GM12878 (cell line): ENCODE data around the gene HCN3. TPM values are rescaled to one million over a fixed set of nuclear protein-coding genes. Genes with fewer than 3 reads are reported as not detected.

ENCODE experiments used
- ATAC-seq: fragments of 200-7000 bp; cut with Tn5 transposase; 3 replicates; pipeline ENCODE4 v1.9.1; 2020; ENCODE audit warnings: mild to moderate bottlenecking, moderate library complexity
- BruUV-seq: library from RNA; stranded (reverse); fragments of 400-500 nt; replicated peaks from 2 replicates; lab custom pipeline; 2021; lab: Mats Ljungman, UMichigan
- CTCF ChIA-PET: fragments of 300-600 bp; sonication (Branson Sonifier 250); formaldehyde crosslinking; extraction: SDS; loops from one replicate; lab custom pipeline; 2021; ENCODE audit warnings: inconsistent platforms; lab: Yijun Ruan, JAX
- POLR2A ChIA-PET: fragments of 350-600 bp; formaldehyde crosslinking; extraction: SDS; loops from one replicate; lab custom pipeline; 2021; ENCODE audit warnings: inconsistent platforms; lab: Charles Lee
- RAD21 ChIA-PET: fragments of 300-600 bp; sonication (Branson Sonifier 250); formaldehyde crosslinking; loops from one replicate; lab custom pipeline; 2023; ENCODE audit warnings: antibody characterized with exemption; ENCODE audit not compliant: unreplicated experiment; lab: Charles Lee
- SMC1A ChIA-PET: fragments of 300-600 bp; sonication (Branson Sonifier 250); formaldehyde crosslinking; loops from one replicate; lab custom pipeline; 2023; ENCODE audit not compliant: unreplicated experiment, uncharacterized antibody; lab: Charles Lee
- DNase-seq: peaks from one replicate; pipeline ENCODE4 v3.0.0-alpha.2; 2011; ENCODE audit warnings: low read depth, low spot score
- FAIRE-seq: peaks from 3 replicates; lab custom pipeline; 2011; peaks lifted over from hg19 to GRCh38; lab: Jason Lieb, UNC
- H2AFZ ChIP-seq: 2 replicates; pipeline ENCODE4 v1.6.0; 2011; ENCODE audit warnings: low read depth, low read length, control low read depth; ENCODE audit not compliant: control insufficient read depth
- H3K27ac ChIP-seq: 2 replicates; pipeline ENCODE4 v1.5.1; 2011; ENCODE audit warnings: control low read depth; ENCODE audit not compliant: control insufficient read depth, insufficient read depth
- H3K27me3 ChIP-seq, 2 experiments: replicated peaks in 1 of 2; 2 replicates each; pipeline versions ENCODE4 v1.6.0 to v1.6.1; 2011; ENCODE audit warnings: low read length in 1 of 2; ENCODE audit not compliant: control insufficient read depth in 2 of 2, insufficient read depth in 2 of 2
- H3K36me3 ChIP-seq, 2 experiments: 2 replicates each; pipeline ENCODE4 v1.5.1; 2011; ENCODE audit warnings: low read length in 1 of 2; ENCODE audit not compliant: control insufficient read depth in 2 of 2, insufficient read depth in 2 of 2
- H3K4me1 ChIP-seq: 2 replicates; pipeline ENCODE4 v1.6.1; 2011; ENCODE audit warnings: mild to moderate bottlenecking, low read length, moderate library complexity, mixed read lengths; ENCODE audit not compliant: control insufficient read depth, insufficient read depth
- H3K4me2 ChIP-seq: 2 replicates; pipeline ENCODE4 v1.6.0; 2011; ENCODE audit warnings: control low read depth; ENCODE audit not compliant: control insufficient read depth, insufficient read depth
- H3K4me3 ChIP-seq: fragments of 200-600 bp; sonication (generic); 2 replicates; pipeline ENCODE4 v1.5.1; 2016
- H3K79me2 ChIP-seq: 2 replicates; pipeline ENCODE4 v1.6.0; 2011; ENCODE audit warnings: low read length; ENCODE audit not compliant: control insufficient read depth, insufficient read depth
- H3K9ac ChIP-seq: 2 replicates; pipeline ENCODE4 v1.8.0; 2011; ENCODE audit warnings: low read length, control low read depth, mixed read lengths; ENCODE audit not compliant: control insufficient read depth, insufficient read depth
- H3K9me3 ChIP-seq: replicated peaks from 3 replicates; pipeline ENCODE4 v1.5.1; 2011; ENCODE audit warnings: mild to moderate bottlenecking, low read length; ENCODE audit not compliant: control insufficient read depth, insufficient read depth
- H4K20me1 ChIP-seq: 2 replicates; pipeline ENCODE4 v1.6.0; 2011; ENCODE audit not compliant: control insufficient read depth, insufficient read depth
- ATF3 ChIP-seq: IDR thresholded peaks from 2 replicates; pipeline ENCODE4 v1.6.1; 2011; ENCODE audit warnings: low read depth, mild to moderate bottlenecking, low read length, moderate library complexity, borderline replicate concordance; ENCODE audit errors: extremely low read depth
- ATF7 ChIP-seq: fragments of 450-650 bp; IDR thresholded peaks from 2 replicates; pipeline ENCODE4 v1.6.1; 2016; ENCODE audit warnings: low read depth, mild to moderate bottlenecking
- CEBPB ChIP-seq, 2 experiments: fragments of 150-350 bp in 1 of 2; IDR thresholded peaks; 2 replicates each; pipeline ENCODE4 v1.6.1; 2012 to 2014; ENCODE audit warnings: low read depth in 2 of 2, low read length in 2 of 2, borderline replicate concordance in 1 of 2, inconsistent platforms in 1 of 2
- CHD1 ChIP-seq: IDR thresholded peaks from 2 replicates; pipeline ENCODE4 v1.6.1; 2012; ENCODE audit warnings: low read depth, low read length, improper control_type of control experiment
- IKZF1 ChIP-seq: fragments of 450-650 bp; conservative IDR thresholded peaks from 2 replicates; pipeline ENCODE4 v1.6.1; 2017; ENCODE audit warnings: antibody characterized with exemption, mild to moderate bottlenecking
- IRF5 ChIP-seq: fragments of 450-650 bp; IDR thresholded peaks from 2 replicates; pipeline ENCODE4 v1.6.1; 2017; ENCODE audit warnings: borderline replicate concordance
- MXI1 ChIP-seq: fragments of 150-350 bp; IDR thresholded peaks from 2 replicates; pipeline ENCODE4 v1.6.1; 2011; ENCODE audit warnings: low read depth, mild to moderate bottlenecking, inconsistent platforms, low read length, improper control_type of control experiment
- NR2F1 ChIP-seq: fragments of 450-650 bp; conservative IDR thresholded peaks from 2 replicates; pipeline ENCODE4 v1.6.1; 2017; ENCODE audit warnings: mild to moderate bottlenecking
- SMC3 ChIP-seq: IDR thresholded peaks from 2 replicates; pipeline ENCODE4 v1.6.1; 2011; ENCODE audit warnings: low read length, improper control_type of control experiment, borderline replicate concordance
- USF2 ChIP-seq: IDR thresholded peaks from 2 replicates; pipeline ENCODE4 v1.6.1; 2011; ENCODE audit warnings: low read depth, low read length, improper control_type of control experiment, borderline replicate concordance
- ZNF592 ChIP-seq: fragments of 450-650 bp; IDR thresholded peaks from 2 replicates; pipeline ENCODE4 v1.6.1; 2017; ENCODE audit warnings: mild to moderate bottlenecking, moderate library complexity
- WGBS: methylation state at CpG from one replicate; pipeline ENCODE4 v1.1.6; 2016; ENCODE audit warnings: low lambda C conversion rate; ENCODE audit not compliant: insufficient replicate concordance, insufficient coverage; ENCODE audit errors: missing lambda C conversion rate; 5-methylcytosine and 5-hydroxymethylcytosine counted together
- in situ Hi-C: fragments of 300-500 bp; cut with MboI; formaldehyde crosslinking; loops from 9 replicates; pipeline ENCODE4 v1.14.3; 2018; ENCODE audit warnings: mixed read lengths
- intact Hi-C: fragments of 100-400 bp; cut with micrococcal nuclease; formaldehyde crosslinking; loops from one replicate; pipeline ENCODE4 v1.14.2; 2022; ENCODE audit not compliant: unreplicated experiment
- polyA plus RNA-seq, 11 experiments: library from polyadenylated mRNA; depleted of rRNA in 4 of 11; unstranded in 6 of 11; stranded (reverse) in 5 of 11; fragments of >200 nt; fragmentation: Nextera tagmentation in 4 of 11; fragmentation: Illumina TruSeq in 1 of 11; extraction: Ambion mirVana in 4 of 11; extraction: Trizol in 1 of 11; gene quantifications; 1 replicate in 1 of 11; 2 replicates in 10 of 11; pipeline versions ENCODE4 v1.2.1 to v1.2.3, GENCODE V29; 2011 to 2016; ENCODE audit warnings: inconsistent platforms in 2 of 11, missing spikeins in 2 of 11, low read depth in 1 of 11
- total RNA-seq, 4 experiments: library from RNA; depleted of rRNA in 3 of 4; stranded (reverse); fragments of >200 nt in 3 of 4; fragmentation: Illumina TruSeq in 1 of 4; extraction: Trizol in 1 of 4; gene quantifications; 2 replicates each; pipeline versions ENCODE4 v1.2.1 to v1.2.3, GENCODE V29; 2013 to 2021
- TF ChIP-seq, protein P1 (sequence below): fragments of 450-650 bp; IDR thresholded peaks from 2 replicates; pipeline ENCODE4 v1.6.1; 2016; ENCODE audit warnings: mild to moderate bottlenecking

The HCN3 gene
- total and polyA plus RNA-seq, 10 of the 15 experiments (the other 5 are each of a cell fraction or from before 2014, with no cell fraction given), result 0.08 to 4.1 (median 1.8) TPM

DNA sequence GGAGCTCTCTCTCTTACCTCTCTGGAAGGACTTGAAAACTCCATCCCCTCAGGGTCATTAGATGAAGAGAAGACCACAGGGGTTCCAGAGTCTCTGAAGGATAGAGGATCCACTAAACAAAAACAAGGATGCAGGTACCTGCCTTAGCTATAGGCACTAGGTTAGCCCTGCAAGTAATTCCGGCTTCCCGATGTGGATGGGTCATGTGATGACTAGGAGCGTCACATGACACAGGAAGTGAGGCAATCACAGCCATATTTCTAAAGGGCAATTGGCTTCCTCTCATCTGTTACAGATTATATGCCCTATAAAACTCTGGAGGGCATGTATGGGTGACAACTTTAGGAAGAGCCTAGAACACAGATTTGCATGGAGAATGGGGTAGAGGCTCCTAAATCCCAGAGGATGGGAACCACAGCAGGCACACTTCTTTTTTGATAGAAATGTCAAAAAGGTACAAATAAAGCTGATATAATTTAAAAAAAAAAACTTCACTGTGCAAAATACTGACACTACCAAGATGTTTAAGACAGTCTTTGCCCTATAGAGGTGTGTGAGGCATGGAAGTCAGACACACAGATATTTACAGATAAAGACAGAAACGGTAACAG is 36.1 kb upstream of the HCN3 start:
- Histone ChIP-seq H3K4me2 (peak overlapping the region; percentile 83), H3K9ac (peak overlapping the region; percentile 62), H3K4me3 (peak overlapping the region; percentile 71), H3K4me1 (peaks cover 14% of the 10 kb centered on the region), H3K79me2 (peaks cover 13% of the 10 kb centered on the region), H3K9me3 (no peaks in the 10 kb centered on the region), H4K20me1 (no peaks in the 10 kb centered on the region), H2AFZ (peak overlapping the region; percentile 88), H3K36me3 (no peaks in the 10 kb centered on the region; a peak in 2 of 4 replicates), H3K27ac (peak overlapping the region; percentile 47), H3K27me3 (no peaks in the 10 kb centered on the region)
- BruUV-seq, result no TSS peak
- FAIRE-seq, result no peak
- peak; percentile 47 for ATAC-seq
- ChIA-PET RAD21 (interaction anchor here (0.7 to 2.1 kb wide), 4 partner anchors 9 to 67 kb away, joined by 3 to 10 read pairs (median 4); partner anchors contain the start of gene FDPS), SMC1A (interaction anchor here (0.7 to 1.9 kb wide), 9 partner anchors 10 to 441 kb away, joined by 3 to 7 read pairs (median 4); partner anchors contain the start of gene KRTCAP2), CTCF (interaction anchor here (0.5 to 5.5 kb wide), 13 partner anchors 10 to 617 kb away, joined by 3 to 28 read pairs (median 4); partner anchors contain the start of genes KRTCAP2, MTX1, THBS3 and TRIM46), POLR2A (interaction anchor here (0.6 to 2.2 kb wide), 8 partner anchors 14 to 68 kb away, joined by 3 to 13 read pairs (median 4); partner anchors contain the start of genes ENTREP3, FDPS and KRTCAP2)
- in situ Hi-C loops, result no loop called here
- 2% methylated on average over 4 of the region's 4 CpGs for WGBS
- DNase-seq, result no peak
- intact Hi-C loops, result loop anchor here (5.0 kb wide), 1 partner anchor 34 kb away; the partner anchor contains the start of genes MTX1 and THBS3
- TF ChIP-seq ZNF592, result no peak
- TF ChIP-seq ATF3, result peak; percentile 99
- peak; percentile 83 for TF ChIP-seq IKZF1
- no peak for TF ChIP-seq SMC3
- TF ChIP-seq IRF5, result no peak
- TF ChIP-seq, protein P1, sequence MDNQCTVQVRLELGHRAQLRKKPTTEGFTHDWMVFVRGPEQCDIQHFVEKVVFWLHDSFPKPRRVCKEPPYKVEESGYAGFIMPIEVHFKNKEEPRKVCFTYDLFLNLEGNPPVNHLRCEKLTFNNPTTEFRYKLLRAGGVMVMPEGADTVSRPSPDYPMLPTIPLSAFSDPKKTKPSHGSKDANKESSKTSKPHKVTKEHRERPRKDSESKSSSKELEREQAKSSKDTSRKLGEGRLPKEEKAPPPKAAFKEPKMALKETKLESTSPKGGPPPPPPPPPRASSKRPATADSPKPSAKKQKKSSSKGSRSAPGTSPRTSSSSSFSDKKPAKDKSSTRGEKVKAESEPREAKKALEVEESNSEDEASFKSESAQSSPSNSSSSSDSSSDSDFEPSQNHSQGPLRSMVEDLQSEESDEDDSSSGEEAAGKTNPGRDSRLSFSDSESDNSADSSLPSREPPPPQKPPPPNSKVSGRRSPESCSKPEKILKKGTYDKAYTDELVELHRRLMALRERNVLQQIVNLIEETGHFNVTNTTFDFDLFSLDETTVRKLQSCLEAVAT, result no peak
- peak; percentile 50; the same call in 1 of the 2 replicates for TF ChIP-seq ATF7
- no peak for TF ChIP-seq CHD1
- TF ChIP-seq CEBPB (IDR thresholded peaks at IDR 0.05; ENCODE audit: borderline replicate concordance in 1 of 2, low read depth in 2 of 2, low read length in 2 of 2), result no peak
- no peak for TF ChIP-seq MXI1
- no peak for TF ChIP-seq NR2F1
- TF ChIP-seq USF2, result peak; percentile 99
